PC-9 (cell line): ENCODE data around the gene BUD13. TPM values are rescaled to one million over a fixed set of nuclear protein-coding genes. Genes with fewer than 3 reads are reported as not detected.

Experiments
- BruUV-seq: library from RNA; stranded (reverse); fragments of 400-500 nt; replicated peaks from 2 replicates; lab custom pipeline; 2021; lab: Mats Ljungman, UMichigan
- CTCF ChIA-PET: fragments of 300-600 bp; sonication (Branson Sonifier 250); formaldehyde crosslinking; loops from one replicate; lab custom pipeline; 2022; ENCODE audit warnings: antibody characterized with exemption; lab: Charles Lee
- POLR2A ChIA-PET: fragments of 300-600 bp; sonication (Branson Sonifier 250); formaldehyde crosslinking; loops from one replicate; lab custom pipeline; 2022; ENCODE audit warnings: antibody characterized with exemption; ENCODE audit not compliant: unreplicated experiment; lab: Charles Lee
- DNase-seq, 2 experiments: peaks; one replicate each; pipeline versions ENCODE4 v3.0.0 to v3.0.0-alpha.2; 2015 to 2022; ENCODE audit warnings: mixed read lengths in 1 of 2
- H2AFZ ChIP-seq: fragments of 200-600 bp; sonication (generic); 2 replicates; pipeline ENCODE4 v1.8.1; 2017; ENCODE audit warnings: antibody characterized with exemption
- H3F3A ChIP-seq: fragments of 200-600 bp; sonication (generic); 2 replicates; pipeline ENCODE4 v1.8.1; 2017; ENCODE audit warnings: antibody characterized with exemption, mild to moderate bottlenecking, low read depth; ENCODE audit not compliant: insufficient read depth
- H3K27ac ChIP-seq: fragments of 200-600 bp; sonication (generic); 2 replicates; pipeline ENCODE4 v1.6.1; 2016; ENCODE audit warnings: mixed run types
- H3K27me3 ChIP-seq: fragments of 200-600 bp; sonication (generic); 2 replicates; pipeline ENCODE4 v1.6.1; 2016; ENCODE audit warnings: low read depth, mixed run types; ENCODE audit not compliant: insufficient read depth
- H3K36me3 ChIP-seq: fragments of 200-600 bp; sonication (generic); 2 replicates; pipeline ENCODE4 v1.6.1; 2016; ENCODE audit warnings: low read depth, mixed run types
- H3K4me1 ChIP-seq: fragments of 200-600 bp; sonication (generic); replicated peaks from 2 replicates; pipeline ENCODE4 v1.6.1; 2016; ENCODE audit warnings: mixed run types; ENCODE audit not compliant: insufficient read depth
- H3K4me2 ChIP-seq: fragments of 200-600 bp; sonication (generic); 2 replicates; pipeline ENCODE4 v1.6.1; 2017; ENCODE audit warnings: mixed run types
- H3K4me3 ChIP-seq: fragments of 200-600 bp; sonication (generic); 2 replicates; pipeline ENCODE4 v1.6.1; 2016; ENCODE audit warnings: mixed run types
- H3K79me2 ChIP-seq: fragments of 200-600 bp; sonication (generic); 2 replicates; pipeline ENCODE4 v1.6.1; 2017; ENCODE audit warnings: low read depth, mixed run types
- H3K9me2 ChIP-seq: fragments of 200-600 bp; sonication (generic); 2 replicates; pipeline ENCODE4 v1.8.1; 2017; ENCODE audit warnings: mild to moderate bottlenecking; ENCODE audit not compliant: insufficient read depth
- H3K9me3 ChIP-seq: fragments of 200-600 bp; sonication (generic); 2 replicates; pipeline ENCODE4 v1.8.1; 2016; ENCODE audit warnings: low read depth; ENCODE audit not compliant: insufficient read depth
- H4K20me1 ChIP-seq: fragments of 200-600 bp; sonication (generic); 2 replicates; pipeline ENCODE4 v1.8.1; 2017; ENCODE audit not compliant: insufficient read depth
- CTCF ChIP-seq: fragments of 200-600 bp; sonication (generic); conservative IDR thresholded peaks from 2 replicates; pipeline ENCODE4 v1.6.1; 2017; ENCODE audit warnings: mixed run types, antibody characterized with exemption, mild to moderate bottlenecking, moderate library complexity
- EZH2 ChIP-seq: fragments of 200-600 bp; sonication (generic); IDR thresholded peaks from 2 replicates; pipeline ENCODE4 v1.8.0; 2017; ENCODE audit warnings: antibody characterized with exemption, low read depth
- intact Hi-C: fragments of 100-400 bp; cut with micrococcal nuclease; formaldehyde crosslinking; loops from one replicate; pipeline ENCODE4 v1.10.0; 2022; ENCODE audit not compliant: unreplicated experiment
- total RNA-seq: library from RNA; stranded (reverse); gene quantifications from 2 replicates; pipeline ENCODE4 v1.2.3, GENCODE V29; 2021

Gene BUD13
- total RNA-seq, 1 experiment from 2014 or later: 16.4 TPM

- ChIA-PET POLR2A (no interaction called here), CTCF (no interaction called here)
- Histone ChIP-seq H4K20me1 (no peaks in the 10 kb centered on the region), H3F3A (no peaks in the 10 kb centered on the region), H3K4me3 (no peak overlapping the region), H3K36me3 (no peaks in the 10 kb centered on the region), H3K79me2 (no peaks in the 10 kb centered on the region), H3K27me3 (peaks cover 95% of the 10 kb centered on the region), H2AFZ (no peak overlapping the region), H3K4me1 (no peaks in the 10 kb centered on the region), H3K4me2 (no peak overlapping the region), H3K27ac (no peak overlapping the region), H3K9me3 (no peaks in the 10 kb centered on the region), H3K9me2 (no peaks in the 10 kb centered on the region)
- BruUV-seq: no TSS peak
- DNase-seq: no peak
- intact Hi-C loops: no loop called here
- TF ChIP-seq CTCF: no peak
- no peak for TF ChIP-seq EZH2
Observed at GRCh38 chr11:116724813-116725212, 48.0 kb downstream of the BUD13 start.

GRCh38 chr11:116723511-116723910 lies 49.3 kb downstream of the BUD13 start:
- H3K27ac ChIP-seq: no peak overlapping the region
- no peak overlapping the region for H2AFZ ChIP-seq
- intact Hi-C loops: no loop called here
- no peaks in the 10 kb centered on the region for H3K79me2 ChIP-seq
- H3K27me3 ChIP-seq: peaks cover 96% of the 10 kb centered on the region
- no TSS peak for BruUV-seq
- no peaks in the 10 kb centered on the region for H3K4me1 ChIP-seq
- CTCF ChIA-PET: no interaction called here
- no peak for DNase-seq
- no peaks in the 10 kb centered on the region for H4K20me1 ChIP-seq
- no peaks in the 10 kb centered on the region for H3K9me3 ChIP-seq
- H3K36me3 ChIP-seq: no peaks in the 10 kb centered on the region
- no peaks in the 10 kb centered on the region for H3K9me2 ChIP-seq
- H3F3A ChIP-seq: no peaks in the 10 kb centered on the region
- no peak overlapping the region for H3K4me3 ChIP-seq
- no peak overlapping the region for H3K4me2 ChIP-seq
- POLR2A ChIA-PET: interaction anchor here (0.6 kb wide), 1 partner anchor 53 kb away, joined by 4 read pairs; no protein-coding TSS in a partner anchor
- TF ChIP-seq CTCF: no peak
- TF ChIP-seq EZH2: no peak

GRCh38 chr11:116721988-116722387 lies 50.8 kb downstream of the BUD13 start:
- H3K4me2 ChIP-seq: no peak overlapping the region
- no peaks in the 10 kb centered on the region for H3K79me2 ChIP-seq
- peaks cover 87% of the 10 kb centered on the region for H3K27me3 ChIP-seq
- BruUV-seq: no TSS peak
- intact Hi-C loops: no loop called here
- no peaks in the 10 kb centered on the region for H3K9me2 ChIP-seq
- no peak for DNase-seq
- ChIA-PET CTCF (no interaction called here), POLR2A (no interaction called here)
- no peaks in the 10 kb centered on the region for H3K4me1 ChIP-seq
- no peaks in the 10 kb centered on the region for H3F3A ChIP-seq
- no peak overlapping the region for H3K27ac ChIP-seq
- no peaks in the 10 kb centered on the region for H3K9me3 ChIP-seq
- no peak overlapping the region for H2AFZ ChIP-seq
- no peak overlapping the region for H3K4me3 ChIP-seq
- no peaks in the 10 kb centered on the region for H3K36me3 ChIP-seq
- no peaks in the 10 kb centered on the region for H4K20me1 ChIP-seq
- TF ChIP-seq CTCF: no peak
- no peak for TF ChIP-seq EZH2
